GM19351 (cell line): ENCODE measurements around the gene PIGT.
"Not testable (repeated sequence)": the region's sequence is repeated elsewhere in the genome, so short reads cannot be mapped to it uniquely, and the experiment has no call there.

Experiments used
- ATAC-seq: cut with Tn5 transposase; IDR thresholded peaks from one replicate; pipeline ENCODE4 v1.9.1; 2021; ENCODE audit warnings: mild to moderate bottlenecking, moderate library complexity; ENCODE audit not compliant: unreplicated experiment

PIGT gene

DNA sequence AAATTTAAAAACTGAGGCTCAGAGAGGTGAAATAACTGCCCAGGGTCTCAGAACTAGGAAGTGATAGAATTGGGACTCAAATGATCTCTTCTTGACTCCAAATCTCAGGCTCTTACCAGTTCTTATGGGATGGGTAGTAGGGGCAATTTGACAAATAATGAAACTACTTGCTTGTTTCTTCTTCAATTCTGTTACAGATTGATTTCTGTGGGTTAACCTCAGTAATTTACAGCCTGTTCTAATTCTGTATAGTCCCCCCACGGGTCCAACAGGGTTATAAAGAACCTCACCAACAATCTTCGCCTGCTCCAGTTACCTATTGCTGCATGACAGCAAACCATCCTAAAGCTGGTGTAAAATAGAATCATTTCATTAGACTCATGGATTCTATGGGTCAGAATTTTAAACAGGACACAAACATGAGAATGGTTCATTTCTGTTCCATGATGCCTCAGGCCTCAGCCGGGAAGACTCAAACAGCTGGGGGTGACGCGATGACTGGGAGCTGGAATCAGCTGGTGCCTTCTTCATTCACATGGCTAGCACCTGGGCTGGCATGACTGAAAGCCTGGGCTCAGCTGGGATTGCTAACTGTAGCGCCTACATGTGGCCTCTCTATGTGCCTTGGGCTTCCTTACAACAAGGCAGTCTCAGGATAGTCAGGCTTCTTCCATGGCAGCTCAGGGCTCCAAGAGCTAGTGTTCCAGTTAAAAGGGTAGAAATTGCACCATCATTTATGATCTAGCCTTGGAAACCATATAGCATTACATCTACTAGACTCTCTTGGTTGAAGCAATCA, 47.0 kb downstream of the PIGT start:
- no peak for ATAC-seq

DNA sequence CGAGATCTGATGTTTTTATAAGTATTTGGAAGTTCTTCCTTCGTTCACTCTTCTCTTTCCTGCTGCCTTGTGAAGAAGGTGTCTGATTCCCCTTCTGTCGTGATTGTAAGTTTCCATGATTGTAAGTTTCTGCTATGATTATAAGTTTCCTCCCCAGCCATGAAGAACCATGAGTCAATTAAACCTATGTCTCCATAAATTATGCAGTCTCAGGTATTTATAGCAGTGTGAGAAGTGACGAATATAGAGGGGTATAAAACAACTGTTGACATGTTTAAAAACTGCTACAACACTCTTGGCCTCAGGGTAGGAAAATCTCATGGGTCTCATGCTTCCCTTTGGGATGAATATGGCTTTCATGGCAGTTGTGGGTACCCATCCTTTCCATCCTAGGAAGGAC, 47.8 kb downstream of the PIGT start:
- ATAC-seq = no peak

DNA sequence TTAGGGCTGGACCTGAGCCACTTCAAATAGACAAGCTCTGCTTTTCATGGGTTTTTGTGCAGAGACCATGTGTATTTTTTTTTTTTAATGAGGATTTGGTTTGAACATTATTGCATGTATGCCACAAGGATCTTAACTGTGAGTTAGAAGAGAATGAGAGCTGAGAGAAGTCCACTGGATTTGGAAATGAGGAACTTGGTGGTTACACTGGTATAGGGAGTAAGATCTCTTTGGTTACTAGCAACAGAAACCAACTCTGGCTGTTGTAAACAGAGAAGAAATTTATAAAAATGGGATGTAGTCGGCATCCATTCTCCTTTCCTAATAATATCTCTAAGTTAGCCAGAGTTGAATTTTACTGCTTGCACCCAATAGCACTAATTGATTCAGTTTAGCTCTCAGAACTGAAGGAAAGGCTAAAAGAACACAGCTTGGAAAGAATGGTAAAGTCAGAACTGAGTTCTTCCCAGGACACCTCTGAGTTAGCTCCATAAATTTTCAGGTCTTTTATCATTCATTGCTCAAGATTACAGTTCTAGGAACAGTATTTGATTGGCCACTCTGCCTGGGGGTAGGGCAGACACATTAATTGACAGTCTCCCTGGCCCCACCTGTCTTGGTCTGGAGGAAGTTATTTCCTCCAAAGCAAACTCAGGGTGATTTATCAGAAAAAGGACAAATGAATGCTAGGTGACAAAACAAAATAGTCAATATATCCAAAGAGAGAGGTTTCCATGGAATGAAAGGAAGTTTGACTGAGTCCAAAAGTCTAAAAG, 49.7 kb downstream of the PIGT start:
- ATAC-seq = no peak

GRCh38 chr20:45467172-45467571, 51.2 kb downstream of the PIGT start:
- no peak for ATAC-seq

GRCh38 chr20:45467861-45468260, 51.9 kb downstream of the PIGT start:
- ATAC-seq = no peak

DNA sequence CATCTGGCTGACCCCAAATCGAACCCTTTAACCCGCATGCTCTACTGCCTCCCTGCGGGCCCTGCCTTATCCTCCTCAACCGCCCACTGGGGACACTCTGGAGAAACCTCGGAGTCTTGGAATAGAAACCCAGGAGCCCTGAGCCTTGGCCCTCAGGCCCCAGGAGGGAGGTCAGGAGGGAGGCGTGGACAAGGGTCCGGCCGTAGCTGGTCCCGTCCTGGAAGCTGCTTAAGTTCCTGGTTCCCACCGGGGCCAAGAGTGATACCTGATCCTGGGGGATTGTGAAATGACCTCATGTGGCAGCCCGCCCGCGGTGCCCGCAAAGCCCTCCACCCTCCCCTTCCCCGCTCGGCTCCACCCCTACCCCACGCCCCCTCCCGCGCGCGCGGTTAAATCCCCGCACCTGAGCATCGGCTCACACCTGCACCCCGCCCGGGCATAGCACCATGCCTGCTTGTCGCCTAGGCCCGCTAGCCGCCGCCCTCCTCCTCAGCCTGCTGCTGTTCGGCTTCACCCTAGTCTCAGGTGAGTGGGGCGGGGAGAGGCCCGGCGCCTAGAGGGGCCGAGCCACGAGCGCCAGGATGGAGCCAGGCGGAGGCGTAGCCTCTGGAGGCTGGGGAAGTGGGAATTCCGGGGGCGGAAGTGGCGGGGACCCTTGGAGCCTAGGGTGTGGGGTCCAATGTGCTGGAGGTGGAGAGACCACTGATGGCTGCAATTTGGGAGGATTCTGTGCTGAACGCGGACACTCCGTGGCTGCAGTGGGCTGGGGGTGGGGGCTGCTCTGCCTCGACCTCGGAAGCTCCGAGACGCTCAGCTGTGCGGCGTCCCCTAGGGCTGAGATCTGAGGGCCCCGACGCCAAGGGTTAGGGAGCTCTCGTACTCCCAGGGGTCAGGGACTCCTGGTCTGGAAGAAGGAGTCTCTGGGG, 53.7 kb downstream of the PIGT start, which contains the start of gene WFDC2:
WFDC2 (plus strand) TSS at position 418 of the 926 bp plus-strand sequence; CDS start at position 447, 29 bp downstream.
- ATAC-seq = no peak

DNA sequence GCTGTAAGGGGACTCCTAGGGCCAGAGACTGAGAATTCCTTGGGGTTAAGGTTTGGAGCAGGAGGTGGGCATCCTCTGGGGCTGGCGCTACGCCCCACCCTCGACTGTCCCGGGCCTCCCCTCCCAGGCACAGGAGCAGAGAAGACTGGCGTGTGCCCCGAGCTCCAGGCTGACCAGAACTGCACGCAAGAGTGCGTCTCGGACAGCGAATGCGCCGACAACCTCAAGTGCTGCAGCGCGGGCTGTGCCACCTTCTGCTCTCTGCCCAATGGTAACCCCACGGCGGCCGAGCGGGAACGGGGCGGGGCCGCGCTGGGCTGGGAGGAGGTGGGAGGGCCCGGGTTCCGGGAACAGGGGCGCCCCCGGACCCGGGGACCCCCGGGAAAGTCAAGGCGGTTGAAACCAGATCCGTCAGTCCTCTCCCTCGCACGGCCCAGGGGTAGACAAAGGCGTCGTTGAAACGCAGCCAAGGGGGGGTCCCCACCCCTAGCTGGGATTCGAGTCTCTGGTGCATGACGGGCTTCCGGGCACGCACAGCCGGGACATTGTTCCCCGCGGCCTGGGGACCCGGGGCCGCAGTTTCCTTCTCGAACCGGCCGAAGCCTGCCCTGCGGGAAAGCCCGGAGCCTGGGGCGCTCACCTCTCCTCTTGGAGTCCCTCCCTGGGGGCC, 54.5 kb downstream of the PIGT start:
- no peak for ATAC-seq

DNA sequence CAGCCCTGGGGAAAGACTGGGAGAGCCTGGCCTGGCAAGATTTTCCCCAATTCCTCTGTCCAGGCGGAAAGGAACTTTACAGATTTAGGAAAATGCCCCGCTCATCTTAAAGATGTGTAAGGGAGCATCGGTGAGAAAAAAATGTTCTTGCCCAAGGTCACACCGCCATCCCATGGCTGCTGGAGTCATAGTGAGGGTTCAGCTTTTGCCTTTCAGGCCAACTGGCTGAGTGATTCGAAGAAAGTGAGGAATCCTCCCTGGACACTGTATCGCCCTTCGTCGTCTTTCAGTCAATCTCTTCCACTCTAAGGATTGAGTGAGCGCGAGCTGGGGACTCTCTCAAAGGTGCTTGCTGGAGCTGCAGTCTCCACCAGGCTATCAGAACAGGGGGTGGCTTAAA, 55.0 kb downstream of the PIGT start:
- ATAC-seq = no peak

DNA sequence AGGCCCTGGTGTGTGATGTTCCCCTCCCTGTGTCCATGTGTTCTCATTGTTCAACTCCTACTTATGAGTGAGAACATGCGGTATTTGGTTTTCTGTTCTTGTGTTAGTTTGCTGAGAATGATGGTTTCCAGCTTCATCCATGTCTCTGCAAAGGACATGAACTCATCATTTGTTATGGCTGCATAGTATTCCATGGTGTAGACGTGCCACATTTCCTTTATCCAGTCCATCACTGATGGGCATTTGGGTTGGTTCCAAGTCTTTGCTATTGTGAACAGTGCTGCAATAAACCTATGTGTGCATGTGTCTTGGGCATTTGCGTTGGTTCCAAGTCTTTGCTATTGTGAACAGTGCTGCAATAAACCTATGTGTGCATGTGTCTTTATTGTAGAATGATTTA, 56.3 kb downstream of the PIGT start:
- ATAC-seq = not testable (repeated sequence)
